Thymus (tissue), 14 donors: Measurements from ENCODE around the gene CCDC126. TPM values are rescaled to one million over a fixed set of nuclear protein-coding genes. Genes with fewer than 3 reads are reported as not detected.
A peak's percentile ranks its signal among the peaks of the same experiment; 100 is the strongest.
"Not testable (repeated sequence)": the region's sequence is repeated elsewhere in the genome, so short reads cannot be mapped to it uniquely, and the experiment has no call there.

Experiments used
- DNase-seq, 9 donors: peaks; one replicate each; pipeline ENCODE4 v3.0.0-alpha.2; 2013; ENCODE audit warnings: low spot score in 9 of 9, low read depth in 6 of 9, missing footprints in 1 of 9
- H3K27ac ChIP-seq, 2 donors: one replicate each; pipeline ENCODE4 v1.5.1; 2013; ENCODE audit warnings: control low read depth in 1 of 2, low read depth in 1 of 2, low read length in 1 of 2, mild to moderate bottlenecking in 1 of 2, moderate library complexity in 1 of 2
- H3K27me3 ChIP-seq, 2 donors: one replicate each; pipeline ENCODE4 v1.5.1; 2013; ENCODE audit warnings: low read length in 1 of 2; ENCODE audit not compliant: control insufficient read depth in 2 of 2, insufficient read depth in 1 of 2
- H3K36me3 ChIP-seq, 2 donors: one replicate each; pipeline ENCODE4 v1.5.1; 2013; ENCODE audit warnings: low read length in 1 of 2, mild to moderate bottlenecking in 1 of 2, moderate library complexity in 1 of 2; ENCODE audit not compliant: control insufficient read depth in 2 of 2, insufficient read depth in 2 of 2
- H3K4me1 ChIP-seq, 2 donors: one replicate each; pipeline ENCODE4 v1.5.1; 2013; ENCODE audit warnings: low read length in 2 of 2; ENCODE audit not compliant: control insufficient read depth in 2 of 2, insufficient read depth in 2 of 2
- H3K4me3 ChIP-seq, 2 donors: one replicate each; pipeline ENCODE4 v1.5.1; 2013; ENCODE audit warnings: low read length in 2 of 2, control low read depth in 1 of 2, mild to moderate bottlenecking in 1 of 2
- H3K9me3 ChIP-seq, 2 donors: one replicate each; pipeline ENCODE4 v1.5.1; 2013; ENCODE audit warnings: low read length in 1 of 2, mild to moderate bottlenecking in 1 of 2; ENCODE audit not compliant: control insufficient read depth in 2 of 2, insufficient read depth in 1 of 2
- WGBS: extraction: QIAGEN DNeasy Blood & Tissue Kit; methylation state at CpG from one replicate; pipeline ENCODE4 v1.1.7; 2013; 5-methylcytosine and 5-hydroxymethylcytosine counted together
- long read RNA-seq, 10 donors: transcript quantifications; one replicate each; lab custom pipeline, GENCODE V29; 2026
- polyA plus RNA-seq: library from polyadenylated mRNA; stranded (reverse); fragments of 200-250 nt; gene quantifications from one replicate; pipeline ENCODE4 v1.2.3, GENCODE V29; 2013
- total RNA-seq: library from RNA; stranded (reverse); fragments of 120-200 nt; gene quantifications from one replicate; pipeline ENCODE4 v1.2.4, GENCODE V29; 2013
- donor health status: healthy.

CCDC126 gene, protein sequence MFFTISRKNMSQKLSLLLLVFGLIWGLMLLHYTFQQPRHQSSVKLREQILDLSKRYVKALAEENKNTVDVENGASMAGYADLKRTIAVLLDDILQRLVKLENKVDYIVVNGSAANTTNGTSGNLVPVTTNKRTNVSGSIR
- total RNA-seq = 18.4 TPM
- polyA plus RNA-seq = 8.3 TPM
- long read RNA-seq, donor 1 = 0 reads
- long read RNA-seq, donor 2 = 0 reads
- long read RNA-seq, donor 3, partial matches to known transcripts = 97 of 140 reads
- long read RNA-seq, donor 3, other reads (novel, unspliced or antisense) = 39 of 140 reads
- long read RNA-seq, donor 4, partial matches to known transcripts = 0 of 1 reads
- long read RNA-seq, donor 4, other reads (novel, unspliced or antisense) = 0 of 1 reads
- long read RNA-seq, donor 5, partial matches to known transcripts = 0 of 3 reads
- long read RNA-seq, donor 5, other reads (novel, unspliced or antisense) = 0 of 3 reads
- long read RNA-seq, donor 6 = 0 reads
- long read RNA-seq, donor 7, partial matches to known transcripts = 0 of 7 reads
- long read RNA-seq, donor 7, other reads (novel, unspliced or antisense) = 0 of 7 reads
- long read RNA-seq, donor 8, partial matches to known transcripts = 0 of 1 reads
- long read RNA-seq, donor 8, other reads (novel, unspliced or antisense) = 0 of 1 reads
- long read RNA-seq, donor 9 = 0 reads
- long read RNA-seq, donor 10, partial matches to known transcripts = 0 of 5 reads
- long read RNA-seq, donor 10, other reads (novel, unspliced or antisense) = 0 of 5 reads

DNA sequence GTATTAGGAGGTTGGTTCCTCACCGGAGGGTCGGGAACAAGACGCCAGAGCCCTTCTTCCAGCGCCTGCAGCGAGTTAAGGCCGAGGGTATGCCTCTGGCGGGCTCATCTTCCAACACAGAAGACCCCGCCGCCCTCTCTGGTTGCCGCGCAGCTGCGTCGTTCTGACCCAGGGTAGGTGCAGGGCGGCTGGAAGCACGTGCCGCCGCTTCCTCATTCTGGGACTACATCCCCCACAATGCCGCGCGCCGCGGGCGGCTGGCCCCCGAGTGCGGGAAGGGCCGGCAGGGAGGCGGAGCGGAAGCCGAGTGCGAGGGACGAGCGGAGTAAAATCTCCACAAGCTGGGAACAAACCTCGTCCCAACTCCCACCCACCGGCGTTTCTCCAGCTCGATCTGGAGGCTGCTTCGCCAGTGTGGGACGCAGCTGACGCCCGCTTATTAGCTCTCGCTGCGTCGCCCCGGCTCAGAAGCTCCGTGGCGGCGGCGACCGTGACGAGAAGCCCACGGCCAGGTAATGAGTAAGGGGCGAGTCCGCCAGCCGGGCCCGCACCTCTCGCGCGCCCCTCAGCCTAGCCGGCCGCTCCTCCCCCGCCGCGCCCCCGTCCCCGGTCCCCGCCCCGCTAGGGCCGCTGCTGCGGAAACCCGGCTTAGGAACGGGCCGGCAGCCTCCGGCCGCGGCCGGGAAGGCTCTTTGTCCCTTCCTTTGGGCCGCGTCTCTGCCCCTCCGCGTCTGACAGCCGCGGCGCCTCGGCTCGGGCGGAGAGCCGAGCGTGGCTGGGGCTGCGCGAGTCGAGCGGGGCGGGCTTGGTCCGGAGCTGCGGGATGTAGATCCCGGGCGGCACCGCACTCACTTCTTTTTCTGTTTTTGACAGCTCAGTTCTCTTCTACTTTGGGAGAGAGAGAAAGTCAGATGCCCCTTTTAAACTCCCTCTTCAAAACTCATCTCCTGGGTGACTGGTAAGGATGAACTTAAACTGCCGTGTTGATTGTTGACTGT is at the start of gene CCDC126:
Gene CCDC126 (plus strand): TSS at position 289 of the 998 bp plus-strand sequence. CDS start 13,934 bp downstream, outside the sequence.
- 1% methylated on average over 99 of the region's 99 CpGs for WGBS

DNA sequence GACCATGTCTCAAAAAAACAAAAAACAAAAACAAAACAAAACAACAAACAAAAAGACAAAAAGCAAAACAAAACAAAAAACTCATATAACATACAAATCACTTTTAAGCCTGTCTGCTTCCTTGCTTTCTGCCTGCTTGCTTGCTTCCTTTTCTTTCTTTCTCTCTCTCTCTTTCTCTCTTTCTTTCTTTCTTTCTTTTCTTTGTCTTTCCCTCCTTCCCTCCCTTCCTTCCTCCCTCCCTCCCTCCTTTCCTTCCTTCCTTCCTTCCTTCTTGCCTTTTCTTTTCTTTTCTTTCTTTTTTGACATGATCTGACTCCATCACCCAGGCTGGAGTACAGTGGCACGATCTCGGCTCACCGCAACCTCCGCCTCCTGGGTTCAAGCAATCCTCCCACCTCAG is 49.5 kb upstream of the CCDC126 start:
- no peaks in the 10 kb centered on the region for H3K27me3 ChIP-seq
- 98% methylated on average over 4 of the region's 4 CpGs for WGBS

More for the DNA sequence above, at the start of gene CCDC126:
- no peaks in the 10 kb centered on the region for H3K36me3 ChIP-seq
- peaks cover 2 to 6% of the 10 kb centered on the region in 2 donors for H3K4me1 ChIP-seq
- peak; percentile 51 to 89 (median 80) for DNase-seq
- peak within 1 kb of the TSS; percentile 77 to 94 for H3K4me3 ChIP-seq
- peak within 1 kb of the TSS; percentile 65 to 87 for H3K27ac ChIP-seq
- no peaks in the 10 kb centered on the region for H3K9me3 ChIP-seq
- H3K27me3 ChIP-seq = peaks cover 2 to 16% of the 10 kb centered on the region in 2 donors

GRCh38 chr7:23558303-23558702 is 38.9 kb upstream of the CCDC126 start:
- no peak for DNase-seq
- no peaks in the 10 kb centered on the region for H3K4me1 ChIP-seq
- no peaks in the 10 kb centered on the region for H3K9me3 ChIP-seq
- H3K36me3 ChIP-seq = no peaks in the 10 kb centered on the region
- no peaks in the 10 kb centered on the region for H3K27me3 ChIP-seq
- H3K27ac ChIP-seq = no peak overlapping the region
- H3K4me3 ChIP-seq = no peak overlapping the region

More for the DNA sequence above, 49.5 kb upstream of the CCDC126 start:
- Histone ChIP-seq H3K4me1 (no peaks in the 10 kb centered on the region), H3K9me3 (no peaks in the 10 kb centered on the region), H3K4me3 (no peak overlapping the region), H3K36me3 (no peaks in the 10 kb centered on the region), H3K27ac (no peak overlapping the region)
- no peak for DNase-seq

- Histone ChIP-seq H3K27ac (no peak overlapping the region), H3K36me3 (no peaks in the 10 kb centered on the region), H3K27me3 (no peaks in the 10 kb centered on the region), H3K4me1 (no peaks in the 10 kb centered on the region), H3K4me3 (no peak overlapping the region), H3K9me3 (no peaks in the 10 kb centered on the region)
- peak; percentile 24 to 80 (median 55) for DNase-seq
- 49% methylated on average over 5 of the region's 5 CpGs for WGBS
These were observed 26.5 kb upstream of the CCDC126 start for GRCh38 chr7:23570592-23571200.

GRCh38 chr7:23581975-23582374 is 15.2 kb upstream of the CCDC126 start:
- H3K9me3 ChIP-seq, H3K4me1 ChIP-seq, H3K27me3 ChIP-seq, H3K4me3 ChIP-seq, H3K27ac ChIP-seq, H3K36me3 ChIP-seq, DNase-seq: not testable (repeated sequence)
- WGBS = 99% methylated on average over 1 of the region's 1 CpG

DNA sequence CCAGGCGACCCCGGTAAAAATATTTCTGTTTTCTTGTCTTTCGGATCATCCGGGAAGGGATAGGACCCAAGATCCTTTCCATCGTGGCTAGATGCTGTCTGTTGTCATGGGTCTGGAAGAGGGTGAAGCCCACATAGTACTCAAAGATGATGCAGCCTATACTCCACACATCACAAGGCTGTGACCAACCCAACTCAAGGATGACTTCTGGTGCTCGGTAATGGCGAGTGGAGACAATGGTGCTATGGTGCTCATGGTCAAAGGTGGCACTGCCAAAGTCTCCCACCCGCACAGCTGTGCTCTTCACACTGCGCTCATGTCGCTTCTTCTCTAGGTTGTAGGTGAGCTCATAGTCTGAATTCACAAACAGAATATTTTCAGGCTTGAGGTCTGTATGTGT is 11.9 kb upstream of the CCDC126 start:
- H3K4me1 ChIP-seq, H3K27ac ChIP-seq, H3K27me3 ChIP-seq, H3K9me3 ChIP-seq, H3K4me3 ChIP-seq, H3K36me3 ChIP-seq, DNase-seq: not testable (repeated sequence)
- 98% methylated on average over 10 of the region's 10 CpGs for WGBS

GRCh38 chr7:23586159-23586558 is 11.0 kb upstream of the CCDC126 start:
- H3K4me1 ChIP-seq = no peaks in the 10 kb centered on the region
- H3K27me3 ChIP-seq = no peaks in the 10 kb centered on the region
- H3K4me3 ChIP-seq = no peak overlapping the region
- no peak for DNase-seq
- 96% methylated on average over 34 of the region's 34 CpGs for WGBS
- H3K36me3 ChIP-seq = no peaks in the 10 kb centered on the region
- H3K9me3 ChIP-seq = no peaks in the 10 kb centered on the region
- H3K27ac ChIP-seq = no peak overlapping the region

DNA sequence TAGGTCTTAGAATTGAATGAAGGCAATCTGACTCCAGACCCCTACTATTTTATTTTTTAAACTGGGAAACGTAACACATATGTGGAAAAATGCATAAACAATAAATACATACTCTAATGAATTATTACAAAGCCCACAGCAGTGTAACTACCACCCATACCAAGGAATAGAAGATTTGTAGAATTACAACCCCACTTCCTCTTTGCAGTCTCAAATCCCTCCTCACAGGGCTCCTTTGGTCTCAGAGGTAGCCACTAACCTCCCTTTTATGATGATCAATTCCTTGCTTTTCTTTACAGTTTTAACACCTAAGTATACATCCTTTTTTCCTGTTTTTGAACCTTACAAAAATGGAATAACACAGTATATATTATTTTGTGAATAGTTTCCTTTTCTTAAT is 6.7 kb upstream of the CCDC126 start:
- no peaks in the 10 kb centered on the region for H3K4me1 ChIP-seq

More for the DNA sequence above, 6.7 kb upstream of the CCDC126 start:
- Histone ChIP-seq H3K27ac (no peak overlapping the region), H3K36me3 (no peaks in the 10 kb centered on the region), H3K4me3 (no peak overlapping the region), H3K27me3 (no peaks in the 10 kb centered on the region), H3K9me3 (no peaks in the 10 kb centered on the region)
- DNase-seq = no peak
- WGBS = 93% methylated on average over 1 of the region's 1 CpG
